OCI-M1 (cell line): ENCODE results near the gene DDX41.

Experiments
- DNase-seq: peaks from one replicate; lab custom pipeline; 2025; lab: John Stamatoyannopoulos, UW

The DDX41 gene

DNA sequence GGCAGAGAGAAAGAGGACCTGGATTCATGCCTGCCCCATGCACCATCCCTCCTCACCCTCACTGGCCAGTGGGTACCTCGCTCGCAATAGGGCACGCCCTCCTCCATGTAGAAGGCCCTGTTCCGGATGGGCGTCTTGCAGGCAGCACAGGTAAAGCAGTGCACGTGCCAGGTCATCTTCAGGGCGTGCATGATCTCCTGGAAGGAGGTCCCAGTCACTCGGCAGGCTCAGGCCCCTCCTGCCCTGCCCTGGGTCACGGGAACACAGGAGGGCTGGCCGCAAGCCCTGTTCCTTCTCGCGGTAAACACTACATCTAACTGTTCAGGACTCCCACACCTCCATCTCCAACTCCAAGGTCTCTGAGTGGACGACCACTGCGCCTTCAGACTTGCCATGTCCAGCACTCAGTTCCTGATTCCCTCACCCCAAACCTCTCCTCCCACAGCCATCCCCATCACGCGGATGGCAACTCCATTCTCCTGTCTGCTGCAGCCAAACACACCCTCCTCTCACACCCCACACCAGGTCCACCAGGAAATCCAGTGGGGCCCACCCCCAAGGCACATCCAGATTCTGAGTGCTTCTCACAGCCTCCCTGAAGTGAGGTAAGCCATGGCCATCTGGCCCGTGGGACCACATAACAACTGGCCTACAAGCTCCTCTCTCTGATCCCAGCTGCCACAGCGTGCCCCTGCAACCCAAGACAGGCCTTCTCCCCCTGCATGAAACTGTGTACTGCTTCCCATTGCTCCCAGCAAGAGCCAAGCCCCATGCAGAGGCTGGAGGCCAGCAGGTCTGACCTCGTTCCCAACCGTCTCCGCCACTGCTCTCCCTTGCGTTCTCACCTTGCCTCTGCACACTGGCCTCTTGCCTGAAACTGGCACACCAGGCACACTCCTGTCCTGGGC, 32.5 kb downstream of the DDX41 start:
- no peak for DNase-seq

DNA sequence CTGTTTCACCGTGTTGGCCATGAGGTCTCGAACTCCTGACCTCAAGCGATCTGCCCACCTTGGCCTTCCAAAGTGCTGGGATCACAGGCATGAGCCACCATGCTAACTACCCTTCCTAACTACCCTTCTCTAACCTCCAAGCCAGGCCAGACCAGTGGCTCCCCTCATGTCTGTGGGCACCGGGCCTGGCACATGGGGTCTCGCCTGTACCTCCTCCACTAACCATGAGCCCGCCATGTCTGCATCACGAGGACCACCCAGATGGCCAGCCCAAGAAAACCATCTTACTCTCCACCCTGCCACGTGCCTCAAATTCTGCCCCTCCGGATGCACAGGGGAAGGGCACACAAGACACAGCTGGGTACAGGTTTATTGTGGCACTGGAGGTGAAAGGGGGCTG, 33.7 kb downstream of the DDX41 start:
- DNase-seq, result no peak

DNA sequence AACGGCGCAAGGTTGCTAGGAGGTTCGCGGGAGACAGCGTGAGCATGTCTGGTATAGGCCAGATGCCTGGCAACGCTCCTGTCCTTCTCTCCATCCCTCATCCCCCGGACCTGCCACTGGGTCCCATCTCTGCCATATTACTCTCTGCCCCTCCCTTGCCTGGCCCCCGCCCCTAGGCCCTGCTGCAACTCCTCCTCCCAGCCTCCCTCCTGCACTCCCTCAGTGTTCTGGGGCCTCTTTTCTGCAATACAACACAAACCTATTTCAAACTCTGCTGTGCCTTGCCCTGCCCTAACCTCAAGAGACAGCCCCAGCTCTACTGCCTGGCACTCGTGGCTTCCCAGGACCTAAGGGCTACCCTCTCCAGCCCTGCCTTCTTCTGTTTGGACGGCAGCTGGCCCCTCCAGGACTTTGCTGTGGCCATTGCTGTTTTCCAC, 34.4 kb downstream of the DDX41 start:
- no peak for DNase-seq

DNA sequence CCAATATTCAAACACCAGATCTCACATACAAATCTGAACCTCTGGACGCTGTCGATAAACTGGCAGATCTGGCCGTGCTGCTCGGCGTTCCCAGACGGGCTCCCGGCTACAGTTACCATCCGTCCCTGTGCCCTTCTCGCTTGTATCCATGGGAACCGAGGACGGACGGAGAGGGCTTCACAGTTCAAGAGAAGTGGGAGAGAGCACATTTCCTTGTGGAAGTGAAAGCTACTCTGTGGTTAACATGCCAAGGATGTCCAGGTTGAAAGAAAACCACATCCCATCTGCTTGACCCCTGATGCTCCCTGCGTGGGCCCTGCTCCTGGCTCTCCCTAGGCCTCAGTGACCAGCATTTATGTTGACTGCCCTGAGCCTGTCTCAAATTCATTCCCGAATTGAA, 37.0 kb downstream of the DDX41 start:
- peak; percentile 26 for DNase-seq

DNA sequence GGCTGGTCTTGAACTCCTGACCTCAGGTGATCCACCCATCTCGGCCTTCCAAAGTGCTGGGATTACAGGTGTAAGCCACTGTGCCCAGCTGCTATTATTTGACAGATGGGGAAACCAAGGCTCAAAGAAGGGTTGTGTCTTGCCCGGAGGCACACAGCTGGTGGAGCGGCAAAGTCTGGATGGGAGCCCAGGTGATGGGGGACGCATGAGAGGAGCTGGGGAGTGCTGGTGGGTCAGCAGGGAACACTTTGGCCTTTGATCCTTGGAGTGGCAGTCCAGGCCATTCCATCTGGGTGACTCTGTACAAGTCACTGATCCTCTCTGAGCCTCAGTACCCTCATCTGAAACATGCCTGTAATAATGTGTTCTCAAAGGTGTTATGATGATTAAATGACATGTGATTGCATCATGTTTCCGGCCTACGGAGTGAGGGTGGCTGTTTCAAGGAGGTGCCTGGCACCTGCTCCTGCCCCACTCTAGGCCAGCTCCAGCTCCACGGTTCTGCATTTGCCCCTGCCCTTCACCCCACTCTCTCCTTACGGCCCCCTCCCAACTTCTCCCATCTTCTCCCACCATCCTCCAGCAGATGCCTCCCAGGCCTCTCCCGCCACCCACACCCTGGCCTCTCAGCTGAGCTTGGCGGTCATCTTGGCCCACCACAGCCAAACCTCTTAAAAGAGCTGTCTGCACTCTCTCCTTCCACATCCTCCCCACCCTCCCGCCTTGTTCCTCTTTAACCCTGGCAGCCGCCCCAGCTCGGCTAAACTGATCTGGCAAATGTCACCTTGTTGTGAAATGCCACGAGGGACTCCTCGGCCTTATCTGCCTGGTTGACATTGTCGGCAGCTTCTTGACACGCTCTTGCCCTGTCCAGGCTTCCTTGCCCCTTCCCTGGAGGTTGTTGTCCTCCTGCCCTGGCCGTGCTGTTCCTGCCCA, 37.8 kb downstream of the DDX41 start:
- DNase-seq, result peak; percentile 95

DNA sequence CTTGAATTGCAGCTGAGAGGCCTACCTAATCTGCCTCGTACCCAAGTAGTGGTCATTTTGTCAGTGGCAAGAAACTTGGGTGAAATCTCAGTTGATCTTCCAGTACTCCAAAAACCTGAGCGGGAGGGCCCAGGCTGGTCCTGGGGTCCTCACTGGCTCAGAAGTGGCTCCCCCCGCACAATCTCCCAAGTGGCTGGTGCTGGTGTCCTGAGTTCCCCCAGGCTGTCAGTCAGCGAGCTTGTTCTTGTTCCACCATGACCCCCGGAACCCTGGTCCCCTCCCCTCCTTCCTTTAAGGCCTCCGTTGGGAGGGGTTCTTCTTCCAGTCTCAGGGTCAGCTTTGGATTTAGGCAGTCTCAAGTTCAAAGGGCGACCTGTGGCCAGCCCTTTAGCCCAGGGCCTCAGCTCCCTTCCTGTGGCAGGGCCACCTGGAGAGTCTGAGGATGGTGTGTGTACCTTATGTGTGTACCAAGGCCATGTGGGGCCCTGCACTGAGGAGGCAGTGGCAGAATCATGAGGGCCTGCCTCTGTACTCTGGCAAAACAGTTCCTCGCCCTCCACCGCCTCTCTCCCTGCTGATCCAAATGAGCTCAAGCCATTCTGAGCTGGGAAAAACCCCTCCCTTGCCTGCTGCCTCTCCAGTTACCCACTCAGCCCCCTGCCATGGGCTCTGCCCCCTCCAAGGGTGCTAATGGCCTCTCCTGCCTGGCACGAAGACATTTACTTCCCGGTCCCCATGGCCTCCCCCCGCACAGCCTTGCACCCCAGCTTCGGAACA, 38.9 kb downstream of the DDX41 start:
- no peak for DNase-seq

DNA sequence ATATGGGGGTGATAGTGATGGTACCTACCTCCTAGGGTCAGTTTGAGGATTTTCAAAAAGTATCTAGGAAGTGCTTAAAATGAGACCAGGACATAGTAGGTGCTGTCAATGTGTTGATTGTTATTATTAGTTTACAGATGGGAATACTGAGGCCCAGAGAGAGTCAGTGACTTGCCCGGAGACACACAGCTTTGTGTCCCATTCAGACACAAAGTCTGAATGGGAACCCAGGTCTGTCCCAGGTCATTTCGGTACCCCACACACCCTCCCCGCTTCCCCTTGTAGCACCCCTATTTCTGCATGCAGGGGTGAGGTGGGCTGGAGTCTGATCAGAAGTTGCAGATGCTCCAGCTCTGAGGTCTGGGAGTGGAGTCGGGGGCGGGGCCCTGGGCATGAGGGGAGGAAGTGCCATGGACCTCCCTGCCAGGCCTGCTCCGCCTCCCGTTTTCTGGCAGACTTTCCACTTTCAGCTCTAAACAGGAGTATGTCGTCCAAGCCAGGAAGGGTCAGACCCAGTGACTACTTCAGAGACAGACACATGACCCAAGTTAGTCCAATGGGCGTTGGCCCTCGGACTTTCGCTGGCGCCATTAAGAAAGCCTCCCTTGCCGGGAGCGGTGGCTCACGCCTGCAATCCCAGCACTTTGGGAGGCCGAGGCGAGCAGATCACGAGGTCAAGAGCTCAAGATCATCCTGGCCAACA, 40.1 kb downstream of the DDX41 start:
- DNase-seq, result no peak

DNA sequence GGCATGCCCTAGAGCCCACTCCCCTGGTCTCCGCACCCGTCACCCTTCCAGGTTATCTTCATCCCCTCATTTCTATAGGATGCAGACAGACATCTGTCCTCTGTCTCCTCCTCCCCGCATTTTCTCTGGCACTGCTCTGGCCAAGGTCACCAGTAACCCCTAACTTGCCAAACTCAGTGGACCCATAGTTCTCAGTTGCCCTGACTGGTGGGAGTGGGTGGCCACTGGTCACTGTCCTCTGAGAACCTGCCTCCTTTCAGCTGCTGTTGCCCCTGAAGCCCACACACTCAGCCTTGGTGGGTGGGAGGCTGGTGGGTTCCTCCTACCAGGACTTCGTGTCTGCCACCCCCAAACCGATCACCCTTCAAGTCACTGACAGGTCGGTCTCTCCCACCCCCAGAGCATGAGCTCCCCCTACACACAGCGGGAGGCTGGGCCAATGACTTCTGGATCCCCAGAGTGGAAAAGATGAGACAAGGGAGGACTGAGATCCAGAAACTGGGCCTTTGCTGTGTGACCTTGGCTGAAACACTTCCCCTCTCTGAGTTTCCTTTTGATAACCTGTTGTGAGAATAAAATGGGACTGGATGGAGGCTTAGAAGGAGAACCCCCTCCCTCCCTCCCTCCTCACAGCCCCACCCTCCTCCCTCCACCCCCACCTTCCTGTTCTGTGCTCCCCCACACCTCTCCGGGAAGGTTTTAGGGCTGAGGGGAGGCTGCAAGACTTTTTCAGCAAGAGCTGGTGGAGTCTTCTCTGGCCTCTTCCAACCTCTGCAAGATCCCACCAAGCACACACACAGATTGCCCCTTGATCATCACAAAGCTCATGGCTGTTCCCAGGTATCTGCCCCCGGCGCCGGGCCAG, 41.0 kb downstream of the DDX41 start:
- DNase-seq, result no peak

DNA sequence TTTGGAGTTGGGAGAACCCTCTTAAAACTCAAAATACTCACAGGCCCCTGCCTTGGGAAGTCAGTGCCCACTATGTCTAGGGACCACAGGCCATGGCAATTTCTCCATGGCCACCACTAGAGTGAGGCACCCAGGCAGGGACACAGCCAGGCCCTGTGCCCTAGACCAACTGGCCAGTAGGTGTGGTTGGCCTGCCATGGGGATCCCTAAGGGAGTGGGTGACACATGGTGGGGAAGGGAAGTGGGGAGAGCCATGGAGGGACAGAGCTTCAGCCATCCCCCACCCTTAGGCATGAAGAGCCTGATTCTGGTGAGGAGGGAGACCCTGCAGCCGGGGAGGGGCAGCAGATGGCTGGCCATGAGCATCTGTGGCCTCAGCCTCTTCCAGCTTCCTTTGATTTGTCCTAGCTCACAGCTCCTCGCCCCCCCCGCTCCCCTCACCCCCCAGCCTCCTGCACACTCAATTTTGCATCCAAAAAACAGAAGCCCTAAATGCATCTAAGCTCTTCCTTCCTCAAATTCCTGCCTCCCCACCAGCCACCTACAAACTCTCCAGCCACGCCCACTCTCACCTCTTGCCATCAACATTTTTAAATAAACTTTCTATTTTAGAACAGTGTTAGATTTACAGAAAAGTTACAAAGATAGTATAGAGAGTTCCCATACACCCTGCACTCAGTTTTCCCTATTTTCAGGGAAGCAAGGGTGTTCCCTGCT, 41.8 kb downstream of the DDX41 start:
- DNase-seq, result no peak

DNA sequence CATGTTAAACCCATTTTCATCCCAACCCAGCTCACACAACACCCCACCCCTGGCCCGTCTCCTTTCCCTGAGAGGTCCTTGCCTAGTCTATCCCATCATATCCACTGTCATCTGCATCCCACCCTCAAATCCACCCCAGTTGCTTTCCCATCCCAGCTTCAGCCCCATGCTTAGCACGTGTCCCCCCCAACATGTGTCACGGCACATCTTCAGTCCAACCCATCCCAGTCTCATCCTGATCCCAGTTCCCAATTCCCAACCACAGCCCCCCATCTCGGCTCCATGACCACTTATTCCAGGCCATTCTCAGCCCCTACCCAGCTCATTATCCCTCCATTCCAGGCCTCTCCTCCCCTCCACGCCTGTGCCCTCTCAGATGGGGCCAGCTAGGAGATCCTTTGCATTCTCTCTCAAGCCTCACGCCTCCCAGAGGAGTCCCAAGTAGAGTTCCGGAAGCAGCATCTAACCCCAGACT, 42.7 kb downstream of the DDX41 start:
- no peak for DNase-seq

DNA sequence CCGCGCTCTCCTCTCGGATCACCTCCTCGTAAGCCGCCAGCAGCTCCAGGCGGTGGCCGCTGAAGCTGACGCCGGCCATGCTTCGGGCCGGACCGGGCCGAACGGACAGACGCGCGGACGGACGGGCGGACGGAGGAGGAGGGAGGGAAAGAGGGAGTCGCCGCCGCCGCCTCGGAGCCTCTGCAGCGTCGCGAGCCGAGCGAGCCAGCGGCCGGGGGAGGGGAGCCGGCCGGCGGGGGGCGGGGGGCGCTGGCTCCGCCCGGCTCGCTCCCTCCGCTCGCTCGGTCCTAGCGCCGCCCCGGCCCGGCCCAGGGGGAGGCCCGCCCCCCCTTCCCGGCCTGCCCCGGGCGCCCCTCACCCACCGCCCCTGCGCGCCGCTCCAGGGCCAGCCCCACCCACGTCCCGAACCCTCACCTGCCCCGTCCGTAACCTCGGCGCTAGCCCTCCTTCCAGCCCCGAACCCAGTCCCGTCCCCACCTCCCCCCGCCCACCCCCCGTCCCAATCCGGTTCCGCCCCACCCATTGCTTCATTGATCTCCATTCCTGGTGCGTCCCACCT, 43.2 kb downstream of the DDX41 start, which contains the start of gene DBN1:
DBN1 (minus strand) TSS at position 192 of the 559 bp plus-strand sequence; CDS start at position 79, 113 bp downstream.
- DNase-seq, result peak; percentile 73

DNA sequence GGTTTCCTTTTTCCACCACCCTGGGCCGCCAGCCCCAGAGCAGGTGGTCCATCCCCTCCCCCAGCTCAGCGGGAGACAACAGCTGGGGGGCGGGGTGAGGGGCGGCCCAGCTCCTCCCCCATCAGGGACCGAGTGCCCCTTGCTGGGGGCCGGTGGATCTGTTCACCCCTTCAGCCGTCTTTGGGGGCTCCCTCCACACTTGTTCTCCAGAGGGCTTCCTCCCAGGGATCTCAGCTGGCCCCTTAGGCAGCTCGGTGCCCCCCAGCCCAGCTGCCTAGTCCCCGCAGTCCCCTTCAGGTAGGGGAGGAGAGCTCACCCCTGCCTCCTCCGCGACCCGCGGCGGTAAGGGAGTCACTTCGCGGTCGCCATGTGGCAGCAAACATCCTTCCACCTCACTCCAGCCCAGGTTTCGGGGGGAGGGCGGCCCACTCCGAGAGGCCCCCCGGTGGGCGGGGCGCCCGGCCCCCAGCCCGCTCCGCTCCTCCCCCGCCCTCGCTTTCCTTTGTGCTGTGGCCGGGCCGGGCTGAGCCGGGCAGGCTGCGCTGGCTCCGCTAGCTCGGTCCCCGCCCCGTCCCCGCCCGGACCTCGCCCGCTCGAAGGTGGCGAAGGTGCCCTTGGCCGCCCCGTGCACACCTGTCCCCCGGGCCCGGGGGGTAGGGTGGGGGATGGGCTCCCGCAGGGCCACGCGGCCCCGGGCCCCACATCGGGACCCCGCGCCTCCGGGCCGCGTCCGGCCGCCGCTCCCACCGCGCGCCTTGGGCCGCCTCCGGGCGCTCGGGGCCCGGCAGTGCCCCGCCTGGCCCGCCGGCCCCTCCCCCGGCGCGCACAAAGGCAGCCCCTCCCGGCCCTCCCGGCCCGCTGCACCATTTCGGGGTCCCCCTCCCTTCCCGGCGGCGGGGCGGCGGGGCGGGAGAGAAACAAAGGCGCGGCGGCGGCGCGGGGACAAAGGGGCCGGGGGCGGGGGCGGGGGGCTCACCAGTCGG, 44.0 kb downstream of the DDX41 start:
- peak; percentile 47 for DNase-seq

DNA sequence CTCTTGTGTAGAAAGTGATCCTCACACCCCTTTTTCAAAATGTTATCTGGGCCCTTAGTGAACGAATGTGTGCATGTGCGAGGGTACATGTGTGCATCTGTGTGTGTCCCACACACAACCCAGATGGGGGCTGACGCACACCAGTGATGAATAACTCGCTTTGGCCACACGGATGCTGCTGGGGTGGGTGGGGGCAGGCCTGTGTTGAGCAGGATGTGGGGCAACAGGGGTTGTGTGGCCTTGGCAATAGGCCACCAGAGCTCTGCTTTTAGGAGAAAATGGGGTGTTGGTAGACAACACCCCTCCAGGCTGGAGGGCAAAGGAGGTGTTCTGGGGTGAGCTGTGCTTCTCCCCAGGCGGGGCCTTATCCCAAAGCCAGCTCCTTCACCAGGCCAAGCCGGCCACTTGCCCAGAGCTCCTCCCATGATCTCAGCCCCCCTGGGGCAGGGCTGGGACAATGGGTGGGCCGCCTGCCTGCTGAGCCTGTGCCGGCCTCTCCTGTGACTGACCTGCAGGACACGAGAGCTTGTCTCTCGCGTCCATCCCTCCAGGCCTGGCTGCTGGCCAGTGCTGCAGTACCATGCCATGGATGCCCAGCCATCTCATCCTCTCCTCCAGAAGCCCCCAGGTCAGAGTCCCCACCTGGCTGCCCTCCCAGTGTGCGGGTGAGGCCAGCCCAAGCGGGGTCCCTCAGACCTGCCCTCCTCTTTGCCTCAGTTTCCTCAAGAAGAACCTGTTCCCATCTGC, 45.0 kb downstream of the DDX41 start:
- no peak for DNase-seq

DNA sequence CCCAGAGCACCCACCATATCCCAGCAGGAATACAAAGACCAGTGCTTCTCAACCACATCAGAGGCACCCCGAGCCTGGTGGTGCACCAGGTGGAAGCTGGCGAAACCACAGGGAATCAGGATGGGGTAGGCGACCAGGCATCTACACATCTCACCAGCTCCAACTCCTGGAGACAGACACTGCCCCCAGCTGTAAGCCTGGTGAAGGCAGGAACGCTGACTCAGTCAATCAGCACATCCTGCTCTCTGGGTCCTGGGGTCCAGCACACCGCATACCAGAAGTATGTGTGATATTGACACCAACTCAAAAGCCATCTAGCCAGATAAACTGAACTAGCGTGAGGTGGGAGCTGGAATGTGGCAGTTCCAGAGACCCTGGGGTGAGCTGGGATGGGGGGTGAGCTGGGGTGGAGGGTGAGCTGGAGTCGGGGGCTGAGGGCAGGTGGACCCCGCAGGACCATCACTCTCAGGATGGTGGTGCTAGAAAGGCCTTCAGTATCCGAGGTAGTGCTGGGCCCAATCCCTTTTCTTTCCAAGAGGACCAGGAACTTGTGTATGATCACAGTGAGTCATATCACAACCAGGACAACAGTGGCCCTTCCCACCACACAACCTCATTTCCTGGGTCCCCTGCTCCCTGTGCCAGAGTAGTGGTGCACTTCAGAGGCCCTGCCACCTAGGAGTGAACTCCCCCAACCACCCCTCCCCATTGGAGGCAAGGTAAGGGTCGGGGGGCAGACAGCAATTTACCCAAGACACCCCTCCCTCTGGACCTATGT, 45.8 kb downstream of the DDX41 start:
- no peak for DNase-seq

DNA sequence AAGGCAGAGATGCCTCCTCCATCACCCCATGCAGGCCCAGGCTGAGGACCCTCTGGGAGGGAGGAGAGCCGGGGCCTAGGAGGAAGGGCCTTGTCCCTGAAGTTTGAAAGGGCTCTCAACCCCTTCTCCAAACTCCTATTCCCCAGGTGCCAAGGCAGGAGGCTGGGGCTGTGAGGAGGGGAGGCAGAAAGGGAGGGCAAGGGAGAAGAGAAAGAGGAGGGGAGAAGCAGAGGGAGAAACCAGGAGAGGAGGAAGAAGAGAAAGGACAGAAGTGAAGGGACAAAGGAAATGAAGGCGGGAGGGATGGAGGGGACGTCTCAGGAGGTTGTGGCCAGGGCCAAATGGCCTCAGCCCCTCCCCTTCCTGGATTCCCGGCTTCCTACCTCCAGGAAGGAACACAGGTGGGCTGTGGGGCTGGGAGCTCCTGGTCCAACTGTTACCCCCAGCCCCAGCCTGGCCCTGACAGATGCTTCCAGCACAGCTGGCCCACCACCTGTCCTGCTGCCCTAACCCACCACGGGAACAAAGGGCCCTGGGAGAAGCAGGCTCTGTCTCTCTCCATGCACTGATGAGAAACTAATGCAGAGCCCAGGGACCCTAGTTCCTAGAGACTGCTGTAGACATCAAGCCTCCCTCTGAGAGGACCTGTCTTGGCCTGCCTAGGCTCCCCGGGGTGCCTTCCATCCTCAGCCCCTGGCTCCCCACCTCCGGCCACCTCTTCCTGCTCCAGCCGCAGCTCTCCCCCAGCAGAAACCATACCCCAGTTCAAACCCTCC, 46.8 kb downstream of the DDX41 start:
- DNase-seq, result no peak
